HepG2 (cell line): ENCODE results near the gene TTC28. TPM values are rescaled to one million over a fixed set of nuclear protein-coding genes. Genes with fewer than 3 reads are reported as not detected.

ENCODE experiments used
- ATAC-seq: fragments of 200-7000 bp; cut with Tn5 transposase; 3 replicates; pipeline ENCODE4 v1.9.1; 2020; ENCODE audit warnings: mild to moderate bottlenecking, moderate library complexity
- BruUV-seq: library from RNA; stranded (reverse); fragments of 400-500 nt; replicated peaks from 2 replicates; lab custom pipeline; 2021; lab: Mats Ljungman, UMichigan
- CTCF ChIA-PET: fragments of 300-600 bp; formaldehyde crosslinking; extraction: SDS; loops from one replicate; lab custom pipeline; 2021; ENCODE audit warnings: low total read pairs, inconsistent platforms, low intra/inter-chr PET ratio; lab: Yijun Ruan, JAX
- POLR2A ChIA-PET: fragments of 350-600 bp; sonication (Branson Sonifier 250); formaldehyde crosslinking; loops from one replicate; lab custom pipeline; 2020; ENCODE audit warnings: antibody characterized with exemption, inconsistent platforms; lab: Yijun Ruan, JAX
- DNase-seq: peaks from one replicate; pipeline ENCODE4 v3.0.0-alpha.2; 2015; ENCODE audit warnings: low spot score
- FAIRE-seq: peaks from 3 replicates; lab custom pipeline; 2011; peaks lifted over from hg19 to GRCh38; lab: Jason Lieb, UNC
- H2AFZ ChIP-seq: one replicate; pipeline ENCODE4 v1.6.1; 2011; ENCODE audit warnings: low read length, inconsistent platforms
- H3K27ac ChIP-seq: fragments of 300-600 bp; 3 replicates; pipeline ENCODE4 v1.8.0; 2011; ENCODE audit warnings: mixed run types, mild to moderate bottlenecking, mixed read lengths, low read length, inconsistent platforms; ENCODE audit not compliant: insufficient read depth; ENCODE audit errors: extremely low read length
- H3K27me3 ChIP-seq, 2 experiments: fragments of 200-600 bp in 1 of 2; 2 replicates in 1 of 2; 3 replicates in 1 of 2; pipeline versions ENCODE4 v1.6.0 to v1.8.0; 2011; ENCODE audit warnings: low read length in 2 of 2, mild to moderate bottlenecking in 2 of 2, moderate library complexity in 2 of 2, inconsistent platforms in 1 of 2; ENCODE audit not compliant: insufficient read depth in 2 of 2, control insufficient read depth in 1 of 2
- H3K36me3 ChIP-seq, 2 experiments: fragments of 200-600 bp in 1 of 2; replicated peaks in 1 of 2; 2 replicates in 1 of 2; 3 replicates in 1 of 2; pipeline versions ENCODE4 v1.5.1 to v1.8.0; 2011; ENCODE audit warnings: low read length in 2 of 2, inconsistent platforms in 1 of 2; ENCODE audit not compliant: insufficient read depth in 2 of 2, control insufficient read depth in 1 of 2
- H3K4me1 ChIP-seq: 2 replicates; pipeline ENCODE4 v1.5.1; 2012; ENCODE audit warnings: low read length, inconsistent platforms; ENCODE audit not compliant: insufficient read depth
- H3K4me2 ChIP-seq: 2 replicates; pipeline ENCODE4 v1.6.0; 2011; ENCODE audit warnings: low read depth, low read length, inconsistent platforms
- H3K4me3 ChIP-seq, 3 experiments: fragments of 200-600 bp in 1 of 3; sonication (generic), shearing (Covaris generic) in 1 of 3; replicated peaks in 1 of 3; 2 replicates each; pipeline ENCODE4 v1.5.1; 2011 to 2016; ENCODE audit warnings: low read length in 3 of 3, inconsistent platforms in 2 of 3, low read depth in 2 of 3, mild to moderate bottlenecking in 2 of 3, control low read depth in 1 of 3, mixed read lengths in 1 of 3; ENCODE audit not compliant: insufficient read depth in 1 of 3
- H3K79me2 ChIP-seq: one replicate; pipeline ENCODE4 v1.6.1; 2011; ENCODE audit warnings: low read length, inconsistent platforms; ENCODE audit not compliant: insufficient read depth
- H3K9ac ChIP-seq: 2 replicates; pipeline ENCODE4 v1.6.0; 2011; ENCODE audit warnings: mild to moderate bottlenecking, low read depth, low read length, inconsistent platforms; ENCODE audit not compliant: insufficient read depth
- H3K9me3 ChIP-seq: 2 replicates; pipeline ENCODE4 v1.5.1; 2012; ENCODE audit warnings: mild to moderate bottlenecking, low read length
- H4K20me1 ChIP-seq: 2 replicates; pipeline ENCODE4 v1.6.0; 2011; ENCODE audit warnings: inconsistent platforms, mild to moderate bottlenecking, low read length, moderate library complexity; ENCODE audit not compliant: insufficient read depth
- ARID4A ChIP-seq: sonication (generic); formaldehyde crosslinking; IDR thresholded peaks from 2 replicates; pipeline ENCODE4 v1.5.0; 2020; ENCODE audit warnings: mild to moderate bottlenecking, missing genetic modification reagents, borderline replicate concordance
- ATF7-NPFF ChIP-seq: sonication (generic); formaldehyde crosslinking; IDR thresholded peaks from 2 replicates; pipeline ENCODE4 v1.8.1; 2023; ENCODE audit warnings: mild to moderate bottlenecking, low read depth, missing genetic modification reagents, moderate library complexity
- FOXJ3 ChIP-seq: sonication (generic); formaldehyde crosslinking; IDR thresholded peaks from 2 replicates; pipeline ENCODE4 v1.4.0; 2020; ENCODE audit warnings: missing genetic modification reagents, mild to moderate bottlenecking, borderline replicate concordance
- FOXK1 ChIP-seq: sonication (generic); formaldehyde crosslinking; IDR thresholded peaks from 2 replicates; pipeline ENCODE4 v1.4.0; 2020; ENCODE audit warnings: low read depth, missing genetic modification reagents, borderline replicate concordance
- SMYD3 ChIP-seq: sonication (generic); formaldehyde crosslinking; IDR thresholded peaks from 2 replicates; pipeline ENCODE4 v1.8.1; 2023; ENCODE audit warnings: mild to moderate bottlenecking, missing genetic modification reagents
- ZBTB40 ChIP-seq, 2 experiments: fragments of 450-650 bp in 1 of 2; sonication (generic) in 1 of 2; formaldehyde crosslinking in 1 of 2; IDR thresholded peaks; 2 replicates each; pipeline versions ENCODE4 v1.6.1 to v1.8.0; 2016 to 2022; ENCODE audit warnings: antibody characterized with exemption in 1 of 2, mild to moderate bottlenecking in 1 of 2, missing genetic modification reagents in 1 of 2
- ZNF430 ChIP-seq: sonication (generic); formaldehyde crosslinking; IDR thresholded peaks from 2 replicates; pipeline ENCODE4 v1.9.0; 2021; ENCODE audit warnings: mild to moderate bottlenecking, missing genetic modification reagents
- WGBS: methylation state at CpG from one replicate; pipeline ENCODE4 v1.1.6; 2017; ENCODE audit warnings: low lambda C conversion rate; 5-methylcytosine and 5-hydroxymethylcytosine counted together
- in situ Hi-C: cut with HindIII; loops from 2 replicates; pipeline ENCODE4 v1.10.0; 2017; ENCODE audit warnings: low pct_unique_long_range_greater_than_20kb; ENCODE audit not compliant: extremely low pct_ligation_motif_present
- intact Hi-C: fragments of 100-400 bp; cut with micrococcal nuclease; formaldehyde crosslinking; loops from one replicate; pipeline ENCODE4 v1.10.0; 2022; ENCODE audit not compliant: unreplicated experiment
- polyA plus RNA-seq, 8 experiments: library from polyadenylated mRNA; depleted of rRNA in 3 of 8; stranded (reverse) in 7 of 8; unstranded in 1 of 8; fragments of >200 nt; fragmentation: Illumina TruSeq in 4 of 8; extraction: Trizol in 4 of 8; gene quantifications; 2 replicates each; pipeline versions ENCODE4 v1.2.1 to v1.2.3, GENCODE V29; 2011 to 2016; ENCODE audit warnings: low read depth in 4 of 8, missing spikeins in 1 of 8, mixed read lengths in 1 of 8; ENCODE audit not compliant: insufficient read depth in 1 of 8
- total RNA-seq, 5 experiments: library from RNA; depleted of rRNA; stranded (reverse); fragments of >200 nt; fragmentation: Illumina TruSeq; extraction: Trizol; gene quantifications; 2 replicates each; pipeline ENCODE4 v1.2.3, GENCODE V29; 2016; ENCODE audit warnings: low read depth in 1 of 5

Gene TTC28
- total and polyA plus RNA-seq, 2 of the 13 experiments (the other 11 are each of a cell fraction or from before 2014, with no cell fraction given), result 4.2 to 13.1 TPM

GRCh38 chr22:27962268-27963044, 717.2 kb downstream of the TTC28 start:
- intact Hi-C loops, result no loop called here
- H2AFZ ChIP-seq, result no peak overlapping the region
- no peak for TF ChIP-seq SMYD3
- no peak for TF ChIP-seq ARID4A (CRISPR knock-in tag)
- TF ChIP-seq FOXJ3 (CRISPR knock-in tag), result no peak
- no peak for TF ChIP-seq ZNF430 (CRISPR knock-in tag)
- TF ChIP-seq ATF7-NPFF (CRISPR knock-in tag), result no peak
- no peak for TF ChIP-seq ZBTB40 (IDR thresholded peaks at IDR 0.05)
- TF ChIP-seq ZBTB40 (CRISPR knock-in tag; IDR thresholded peaks at IDR 0.05), result no peak
- TF ChIP-seq FOXK1 (CRISPR knock-in tag), result no peak
- H4K20me1 ChIP-seq, result no peaks in the 10 kb centered on the region
- ChIA-PET POLR2A (interaction anchor here (1.1 kb wide), 1 partner anchor 43 kb away, joined by 3 read pairs; the partner anchor contains the start of gene PITPNB), CTCF (no interaction called here)
- no peaks in the 10 kb centered on the region for H3K27me3 ChIP-seq
- WGBS, result 84% methylated on average over 7 of the region's 9 CpGs
- H3K4me3 ChIP-seq, result no peak overlapping the region
- no peak overlapping the region for H3K9ac ChIP-seq
- H3K4me2 ChIP-seq, result no peak overlapping the region
- no peaks in the 10 kb centered on the region for H3K9me3 ChIP-seq
- DNase-seq (no peak), FAIRE-seq (no peak), ATAC-seq (no peak)
- in situ Hi-C loops, result no loop called here
- peaks cover 26% of the 10 kb centered on the region for H3K4me1 ChIP-seq
- no peaks in the 10 kb centered on the region for H3K79me2 ChIP-seq
- no TSS peak for BruUV-seq
- H3K27ac ChIP-seq, result no peak overlapping the region
- H3K36me3 ChIP-seq, result no peaks in the 10 kb centered on the region
